Activated CD8-positive, alpha-beta T cell treated with anti-CD3 and anti-CD28 coated beads, Interleukin-2, amount 10 ng/mL, durations not matched to agents 7 days and 5 days (primary cell): ENCODE results near the gene PRTFDC1. TPM values are rescaled to one million over a fixed set of nuclear protein-coding genes. Genes with fewer than 3 reads are reported as not detected.
"Not testable (repeated sequence)": the region's sequence is repeated elsewhere in the genome, so short reads cannot be mapped to it uniquely, and the experiment has no call there.

Source experiments
- ATAC-seq: fragments of 150-1000 bp; cut with Tn5 transposase; one replicate; pipeline ENCODE4 v1.10.0; 2021; ENCODE audit warnings: moderate library complexity
- CTCF ChIA-PET: fragments of 350-600 bp; sonication (Branson Sonifier 250); formaldehyde crosslinking; loops from one replicate; lab custom pipeline; 2021; ENCODE audit warnings: antibody characterized with exemption; lab: Charles Lee
- POLR2A ChIA-PET: fragments of 350-600 bp; sonication (Branson Sonifier 250); formaldehyde crosslinking; loops from one replicate; lab custom pipeline; 2021; ENCODE audit warnings: antibody characterized with exemption; lab: Charles Lee
- DNase-seq: peaks from one replicate; pipeline ENCODE4 v3.0.0-alpha.2; 2020
- H3K27ac Mint-ChIP-seq: one replicate; pipeline ENCODE4 v1.8.0; 2021; ENCODE audit warnings: mild to moderate bottlenecking, mixed read lengths
- H3K27me3 Mint-ChIP-seq: one replicate; pipeline ENCODE4 v1.8.0; 2021; ENCODE audit warnings: low read depth, mixed read lengths
- H3K36me3 Mint-ChIP-seq: one replicate; pipeline ENCODE4 v1.8.0; 2021; ENCODE audit warnings: low read depth, mixed read lengths
- H3K4me1 Mint-ChIP-seq: one replicate; pipeline ENCODE4 v1.8.0; 2021; ENCODE audit warnings: low read depth, mixed read lengths
- H3K4me3 Mint-ChIP-seq: one replicate; pipeline ENCODE4 v1.8.0; 2021; ENCODE audit warnings: mild to moderate bottlenecking, mixed read lengths
- H3K9me3 Mint-ChIP-seq: one replicate; pipeline ENCODE4 v1.8.0; 2022; ENCODE audit warnings: mixed read lengths; ENCODE audit not compliant: insufficient read depth
- total RNA-seq, 2 experiments: library from RNA; stranded (reverse); gene quantifications; one replicate each; pipeline ENCODE4 v1.2.3, GENCODE V29; 2021

PRTFDC1 gene
- total RNA-seq, 2 experiments from 2014 or later, result 1.6 to 2.9 TPM

DNA sequence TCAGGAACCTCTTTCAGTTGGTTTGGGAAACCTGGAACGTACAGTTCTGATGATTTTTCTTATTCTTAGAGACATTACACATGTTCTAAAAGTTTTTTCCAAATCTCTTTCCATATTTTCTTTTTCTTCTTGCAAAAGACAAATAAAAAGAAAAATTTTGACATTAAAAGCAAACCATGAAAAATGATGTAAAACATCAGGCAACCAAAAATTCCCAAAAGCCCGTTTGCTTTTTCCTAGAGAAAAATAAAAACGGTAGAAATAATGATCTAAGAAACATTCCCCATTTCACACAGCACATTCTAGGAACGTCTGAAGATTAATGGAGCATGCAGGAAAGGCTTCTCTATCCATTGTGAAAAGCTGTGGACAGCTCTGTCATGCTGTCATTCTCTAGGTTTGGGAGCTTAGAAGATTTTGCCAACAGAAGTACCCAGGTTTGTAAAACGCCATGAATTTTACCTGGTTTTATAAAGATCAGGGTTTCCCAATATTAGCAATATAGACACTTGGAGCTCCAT, 11.2 kb upstream of the PRTFDC1 start:
- Mint-ChIP-seq H3K27me3 (no peaks in the 10 kb centered on the region), H3K4me3 (no peak overlapping the region), H3K27ac (no peak overlapping the region), H3K36me3 (no peaks in the 10 kb centered on the region), H3K4me1 (no peaks in the 10 kb centered on the region), H3K9me3 (no peaks in the 10 kb centered on the region)
- ChIA-PET CTCF (interaction anchor here (1.1 kb wide), 1 partner anchor 11 kb away, joined by 3 read pairs; the partner anchor contains the start of gene PRTFDC1), POLR2A (no interaction called here)
- DNase-seq (no peak), ATAC-seq (no peak)

DNA sequence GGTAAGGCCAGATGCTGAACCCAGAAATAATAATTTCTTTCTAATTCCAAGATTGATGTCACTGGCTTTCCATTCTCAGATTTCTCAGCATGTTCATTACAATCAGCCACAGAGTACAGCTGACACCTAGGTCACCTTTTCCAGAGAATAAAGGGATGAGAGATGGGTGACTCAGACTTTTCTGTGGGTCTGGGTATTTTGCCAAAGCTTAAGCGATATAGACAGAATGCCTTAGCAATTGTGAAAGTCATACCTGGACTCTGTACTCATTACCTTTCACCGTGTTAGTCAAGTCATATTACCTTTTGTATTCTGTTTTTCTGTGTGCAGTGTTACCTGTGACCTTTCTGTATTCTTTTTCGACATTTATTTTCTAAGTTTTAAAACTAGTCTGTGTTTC, 10.6 kb upstream of the PRTFDC1 start:
- no peaks in the 10 kb centered on the region for H3K4me1 Mint-ChIP-seq
- DNase-seq (no peak), ATAC-seq (no peak)
- H3K27me3 Mint-ChIP-seq, result no peaks in the 10 kb centered on the region
- ChIA-PET CTCF (no interaction called here), POLR2A (no interaction called here)
- H3K27ac Mint-ChIP-seq, result no peak overlapping the region
- no peaks in the 10 kb centered on the region for H3K36me3 Mint-ChIP-seq
- no peaks in the 10 kb centered on the region for H3K9me3 Mint-ChIP-seq
- no peak overlapping the region for H3K4me3 Mint-ChIP-seq

DNA sequence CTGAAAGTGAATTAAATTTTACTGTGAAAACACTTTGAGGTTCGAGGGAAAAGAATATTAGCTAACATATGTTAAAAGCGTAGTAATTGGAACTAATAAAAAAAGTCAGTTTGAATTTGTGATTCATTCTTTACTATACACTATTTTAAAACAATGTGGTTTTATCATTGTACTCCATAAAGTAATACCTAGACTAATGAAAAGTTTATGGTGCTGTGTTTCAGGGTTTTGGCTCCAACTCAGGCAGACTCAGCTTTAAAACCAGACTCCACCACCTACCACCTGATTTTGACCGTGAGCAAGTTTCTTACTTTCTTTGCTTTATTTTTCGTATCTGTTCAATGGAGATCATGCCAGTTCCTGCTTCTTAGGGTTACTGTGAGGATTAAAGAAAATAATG, 9.2 kb upstream of the PRTFDC1 start:
- H3K4me3 Mint-ChIP-seq, result no peak overlapping the region
- no peaks in the 10 kb centered on the region for H3K9me3 Mint-ChIP-seq
- CTCF ChIA-PET, result interaction anchor here (1.4 kb wide), 1 partner anchor 344 kb away, joined by 4 read pairs; no protein-coding TSS in a partner anchor
- no peaks in the 10 kb centered on the region for H3K36me3 Mint-ChIP-seq
- no peaks in the 10 kb centered on the region for H3K4me1 Mint-ChIP-seq
- POLR2A ChIA-PET, result no interaction called here
- ATAC-seq, result no peak
- DNase-seq, result no peak
- H3K27ac Mint-ChIP-seq, result no peak overlapping the region
- no peaks in the 10 kb centered on the region for H3K27me3 Mint-ChIP-seq

DNA sequence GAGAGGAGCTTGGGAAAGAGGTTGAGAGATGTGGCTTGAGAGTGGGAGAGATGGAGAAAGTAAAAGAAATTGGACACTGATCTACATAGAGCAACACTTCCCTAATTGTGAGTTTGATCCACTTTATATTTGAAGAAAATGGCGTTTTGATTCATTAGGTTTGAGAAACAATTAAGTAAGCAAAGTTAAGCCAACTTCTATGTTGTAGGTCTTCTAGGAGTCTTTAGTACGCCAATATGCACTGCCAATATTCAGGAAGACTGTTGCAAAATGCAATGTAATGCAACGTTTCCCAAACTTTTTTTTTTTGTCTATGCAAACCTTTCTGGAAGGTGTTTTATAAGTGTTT, 7.0 kb upstream of the PRTFDC1 start:
- Mint-ChIP-seq H3K36me3 (no peaks in the 10 kb centered on the region), H3K4me3 (no peak overlapping the region), H3K27me3 (no peaks in the 10 kb centered on the region), H3K27ac (no peak overlapping the region), H3K4me1 (no peaks in the 10 kb centered on the region), H3K9me3 (no peaks in the 10 kb centered on the region)
- no peak for DNase-seq
- no peak for ATAC-seq
- ChIA-PET CTCF (interaction anchor here (1.2 kb wide), 1 partner anchor 30 kb away, joined by 3 read pairs; no protein-coding TSS in a partner anchor), POLR2A (no interaction called here)

DNA sequence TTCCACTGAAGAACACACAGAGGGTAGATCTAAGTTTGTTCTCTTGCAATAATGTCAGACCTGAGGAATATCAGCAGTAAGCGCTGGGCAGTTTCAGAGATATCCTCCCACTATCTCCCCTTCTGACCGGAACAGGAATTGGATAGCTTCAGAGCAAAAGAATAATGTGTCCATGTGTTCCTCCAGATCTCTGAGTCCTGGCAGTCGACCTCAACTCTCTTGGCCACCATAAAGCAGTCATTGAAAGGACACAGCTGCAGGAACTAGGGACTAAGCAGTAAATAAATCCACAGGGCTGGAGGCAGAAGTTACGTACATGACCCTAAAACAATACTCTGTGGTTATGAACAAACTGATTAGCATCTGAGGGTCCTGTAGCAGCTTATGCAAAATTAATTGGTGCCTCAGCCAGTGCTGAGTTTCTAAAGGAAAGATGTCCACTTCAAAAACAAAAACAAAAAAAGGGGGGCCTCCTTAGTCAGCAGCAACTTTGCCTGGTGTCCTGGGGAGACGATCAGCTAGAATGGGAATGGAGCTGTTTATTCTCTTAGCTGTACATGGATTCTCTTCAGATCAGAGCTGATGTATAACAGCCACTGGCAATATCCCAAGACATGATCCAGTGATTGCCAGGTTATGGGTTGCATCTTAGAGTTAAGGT, 6.4 kb upstream of the PRTFDC1 start:
- no peaks in the 10 kb centered on the region for H3K9me3 Mint-ChIP-seq
- ChIA-PET POLR2A (no interaction called here), CTCF (interaction anchor here (1.2 kb wide), 1 partner anchor 29 kb away, joined by 3 read pairs; no protein-coding TSS in a partner anchor)
- no peak overlapping the region for H3K27ac Mint-ChIP-seq
- DNase-seq (no peak), ATAC-seq (no peak)
- H3K36me3 Mint-ChIP-seq, result no peaks in the 10 kb centered on the region
- H3K4me3 Mint-ChIP-seq, result no peak overlapping the region
- H3K4me1 Mint-ChIP-seq, result no peaks in the 10 kb centered on the region
- H3K27me3 Mint-ChIP-seq, result no peaks in the 10 kb centered on the region

DNA sequence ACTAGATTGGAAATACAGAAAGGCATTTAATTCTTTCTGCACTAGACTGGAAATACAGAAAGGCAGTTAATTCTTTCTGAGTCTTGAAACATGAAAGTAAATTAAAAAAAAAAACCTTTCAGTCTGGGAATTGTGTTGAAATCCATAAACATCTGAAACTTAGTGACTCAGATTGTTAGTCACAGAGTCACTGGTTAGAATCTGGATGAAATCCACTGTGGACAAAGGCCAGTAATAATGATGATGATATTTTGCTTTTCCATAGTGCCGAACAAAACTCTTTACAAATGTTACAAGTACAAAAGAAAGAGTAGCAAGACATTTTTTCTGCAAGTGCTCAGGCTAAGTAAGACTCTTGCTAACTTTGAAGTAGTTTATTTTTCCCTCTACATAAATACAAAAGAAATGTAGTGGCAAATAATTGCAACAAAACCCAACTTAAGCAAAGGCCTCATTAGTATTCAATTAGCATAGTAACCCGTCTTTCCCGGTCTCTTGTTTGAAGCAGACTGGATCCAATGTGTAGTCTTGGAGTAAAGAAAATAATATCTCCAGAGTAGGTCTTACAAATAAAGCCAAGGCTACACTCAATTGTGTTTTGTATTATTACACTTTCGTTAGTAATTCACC, 5.8 kb upstream of the PRTFDC1 start:
- Mint-ChIP-seq H3K9me3 (no peaks in the 10 kb centered on the region), H3K27ac (no peak overlapping the region), H3K4me3 (no peak overlapping the region), H3K4me1 (peaks cover 5% of the 10 kb centered on the region), H3K36me3 (no peaks in the 10 kb centered on the region), H3K27me3 (no peaks in the 10 kb centered on the region)
- ATAC-seq (no peak), DNase-seq (no peak)
- POLR2A ChIA-PET, result no interaction called here
- CTCF ChIA-PET, result no interaction called here

DNA sequence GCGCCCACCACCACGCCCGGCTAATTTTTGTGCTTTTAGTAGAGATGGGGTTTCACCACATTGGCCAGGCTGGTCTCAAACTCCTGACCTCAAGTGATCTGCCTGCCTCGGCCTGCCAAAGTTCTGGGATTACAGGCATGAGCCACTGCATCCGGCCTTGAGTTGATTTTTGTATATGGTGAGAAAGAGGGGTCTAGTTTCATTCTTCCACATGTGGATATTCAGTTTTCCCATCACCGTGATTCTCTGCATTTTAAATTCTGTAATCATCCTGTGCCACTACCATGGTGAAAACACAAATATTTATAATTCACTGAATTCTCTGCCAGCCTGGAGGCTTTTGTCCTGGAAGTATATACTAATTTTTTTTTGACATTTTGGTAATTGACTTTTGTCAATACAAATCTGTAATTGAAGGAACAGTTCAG, 5.2 kb upstream of the PRTFDC1 start:
- CTCF ChIA-PET, POLR2A ChIA-PET, ATAC-seq, H3K4me3 Mint-ChIP-seq, DNase-seq, H3K9me3 Mint-ChIP-seq, H3K36me3 Mint-ChIP-seq, H3K27me3 Mint-ChIP-seq, H3K27ac Mint-ChIP-seq: not testable (repeated sequence)
- peaks cover 10% of the 10 kb centered on the region for H3K4me1 Mint-ChIP-seq

DNA sequence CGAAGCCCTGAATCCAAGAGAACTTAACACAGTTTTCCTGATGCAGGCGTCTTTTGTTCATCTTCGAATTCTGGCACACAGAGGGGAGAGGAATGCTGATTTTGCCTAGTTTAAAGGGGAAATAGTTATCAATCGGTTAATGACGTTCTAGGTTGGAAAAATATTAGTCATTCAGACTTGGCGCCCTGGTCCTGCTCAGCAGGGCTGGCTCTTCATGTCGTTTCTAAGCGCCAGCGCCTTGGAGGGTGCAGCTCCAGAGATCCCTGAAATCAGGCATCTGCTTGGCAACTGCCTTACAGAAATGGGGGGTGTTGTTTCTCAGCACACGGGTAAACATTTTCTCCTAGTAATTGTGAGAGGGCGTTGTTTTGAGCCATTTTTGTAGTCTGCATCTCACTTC, 1.3 kb upstream of the PRTFDC1 start:
- Mint-ChIP-seq H3K4me3 (peak overlapping the region; percentile 74), H3K4me1 (peaks cover 22% of the 10 kb centered on the region), H3K27me3 (no peaks in the 10 kb centered on the region), H3K9me3 (no peaks in the 10 kb centered on the region), H3K27ac (peak overlapping the region; percentile 83), H3K36me3 (no peaks in the 10 kb centered on the region)
- ChIA-PET POLR2A (no interaction called here), CTCF (no interaction called here)
- ATAC-seq, result no peak
- DNase-seq, result no peak

DNA sequence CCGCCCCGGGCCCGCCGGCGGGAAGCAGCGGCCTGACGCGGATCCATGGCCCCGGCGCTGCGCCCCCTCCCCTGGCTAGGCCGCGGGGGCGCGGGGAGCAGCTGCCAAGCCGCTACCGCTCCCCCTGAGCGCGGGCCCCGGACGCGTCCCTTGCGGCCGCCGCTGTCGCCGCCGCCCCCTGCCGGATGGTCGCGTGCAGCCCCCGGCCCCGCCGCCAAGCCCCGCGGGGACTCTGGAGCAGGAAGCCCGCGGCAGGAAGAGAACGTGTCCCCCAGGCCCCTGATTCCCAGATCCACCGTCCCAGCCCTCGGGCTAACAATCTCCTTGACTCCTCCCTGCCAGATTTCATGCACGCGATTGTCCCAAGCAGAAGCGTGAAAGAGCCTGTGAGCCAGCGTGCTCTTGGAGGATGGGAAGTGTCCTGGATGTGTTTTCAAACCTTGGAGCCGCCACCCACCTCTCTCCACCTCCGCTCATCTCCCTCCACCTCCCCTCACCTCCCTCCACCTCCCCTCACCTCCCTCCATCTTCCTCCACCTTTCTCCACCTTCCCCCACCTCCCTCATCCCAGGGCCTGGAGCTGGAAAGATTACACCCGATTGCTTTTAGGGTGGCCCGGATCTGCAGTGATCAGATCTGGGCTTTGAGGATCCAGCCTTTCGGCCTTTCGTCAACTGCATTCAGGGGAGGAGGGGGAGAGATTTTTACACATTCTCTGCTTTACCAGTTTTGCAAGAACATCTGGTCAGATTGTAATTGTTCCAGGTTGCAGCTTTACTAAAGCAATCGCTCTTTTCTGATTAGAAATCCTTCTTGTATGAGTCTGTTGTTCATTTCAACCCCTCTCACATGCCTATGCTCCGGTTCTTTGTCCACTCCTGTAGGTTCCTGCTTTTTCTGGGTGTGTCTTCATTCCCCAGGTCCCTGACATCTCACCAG, 570 bp upstream of the PRTFDC1 start:
- DNase-seq (peak; percentile 51), ATAC-seq (peak; percentile 85)
- Mint-ChIP-seq H3K9me3 (no peaks in the 10 kb centered on the region), H3K4me3 (peak overlapping the region; percentile 74), H3K27ac (peak overlapping the region; percentile 83), H3K27me3 (no peaks in the 10 kb centered on the region), H3K4me1 (peaks cover 22% of the 10 kb centered on the region), H3K36me3 (no peaks in the 10 kb centered on the region)
- ChIA-PET CTCF (interaction anchor here (1.1 to 1.2 kb wide), 4 partner anchors 11 to 344 kb away, joined by 3 to 5 read pairs (median 3); no protein-coding TSS in a partner anchor), POLR2A (interaction anchor here (0.6 kb wide), 1 partner anchor 111 kb away, joined by 3 read pairs; no protein-coding TSS in a partner anchor)

DNA sequence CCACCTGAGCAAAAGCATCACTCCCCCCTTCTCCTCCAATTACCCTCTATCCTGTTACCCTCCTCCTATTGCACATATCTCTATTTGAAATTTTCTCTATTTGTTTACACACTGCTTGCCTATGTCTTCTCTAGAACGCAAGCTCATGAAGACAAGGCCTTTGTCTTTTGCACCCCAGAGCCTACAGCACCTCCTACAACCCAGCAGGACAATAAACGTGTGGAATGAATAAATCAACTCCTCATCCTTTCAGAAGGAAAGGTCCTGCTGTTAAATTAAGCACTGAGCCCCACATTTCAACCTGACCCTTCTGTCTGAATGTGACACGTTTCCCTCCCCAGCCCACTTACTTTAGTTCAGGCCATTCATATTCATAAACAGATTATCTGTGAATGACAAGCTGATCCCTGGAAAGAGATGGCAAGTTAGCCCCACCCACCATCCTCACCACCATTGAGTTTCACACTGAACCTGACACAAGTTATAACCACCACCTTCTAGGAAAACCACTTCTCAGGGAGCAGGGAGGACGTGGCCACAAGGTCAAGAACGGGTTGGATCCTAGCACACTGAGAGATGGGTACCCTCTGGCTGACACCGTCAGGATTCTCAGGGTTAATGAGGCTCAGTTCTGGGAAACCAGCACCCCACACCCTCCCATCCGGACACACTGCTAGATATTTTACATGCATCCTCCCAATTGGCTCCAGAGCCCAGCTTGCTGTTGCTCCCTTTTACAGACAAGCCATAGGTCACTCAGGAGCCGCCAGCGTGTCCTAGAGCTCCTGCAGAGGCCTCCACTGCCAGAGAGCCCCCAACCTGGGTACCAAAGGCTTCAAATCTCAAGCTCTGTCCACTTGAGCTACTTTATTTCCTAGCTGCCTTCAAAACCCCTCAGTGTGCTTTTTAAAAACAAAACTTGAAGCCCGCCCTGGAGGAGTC, 934 bp downstream of the PRTFDC1 start:
- Mint-ChIP-seq H3K4me3 (peak overlapping the region; percentile 74), H3K27ac (peak overlapping the region; percentile 84), H3K36me3 (no peaks in the 10 kb centered on the region), H3K27me3 (no peaks in the 10 kb centered on the region), H3K9me3 (no peaks in the 10 kb centered on the region), H3K4me1 (peaks cover 22% of the 10 kb centered on the region)
- POLR2A ChIA-PET, result interaction anchor here (0.7 to 1.3 kb wide), 3 partner anchors 12 to 57 kb away, joined by 4 to 6 read pairs (median 5); no protein-coding TSS in a partner anchor
- CTCF ChIA-PET, result interaction anchor here (0.8 to 1.2 kb wide), 6 partner anchors 9 to 343 kb away, joined by 3 to 5 read pairs (median 3); no protein-coding TSS in a partner anchor
- DNase-seq, result peak; percentile 38
- ATAC-seq, result peak; percentile 39
